Liver (tissue), 9 donors: ENCODE measurements around the gene STC2. TPM values are rescaled to one million over a fixed set of nuclear protein-coding genes. Genes with fewer than 3 reads are reported as not detected.

Experiments
- DNase-seq: peaks from one replicate; pipeline ENCODE4 v3.0.0-alpha.2; 2017; ENCODE audit warnings: low spot score
- H3K27ac ChIP-seq, 2 donors: one replicate each; pipeline ENCODE4 v1.7.0; 2013; ENCODE audit warnings: inconsistent platforms in 2 of 2, low read length in 2 of 2, control low read depth in 1 of 2, low read depth in 1 of 2, mild to moderate bottlenecking in 1 of 2
- H3K27me3 ChIP-seq, 4 donors: one replicate each; pipeline versions ENCODE4 v1.6.1 to v1.7.0; 2013; ENCODE audit warnings: low read length in 3 of 4, inconsistent platforms in 1 of 4, mild to moderate bottlenecking in 1 of 4, moderate library complexity in 1 of 4; ENCODE audit not compliant: control insufficient read depth in 4 of 4, insufficient read depth in 4 of 4
- H3K36me3 ChIP-seq, 4 donors: one replicate each; pipeline versions ENCODE4 v1.6.1 to v1.7.0; 2013; ENCODE audit warnings: low read length in 3 of 4, mild to moderate bottlenecking in 3 of 4, low read depth in 1 of 4, moderate library complexity in 1 of 4; ENCODE audit not compliant: control insufficient read depth in 4 of 4, insufficient read depth in 3 of 4
- H3K4me1 ChIP-seq, 4 donors: one replicate each; pipeline versions ENCODE4 v1.6.1 to v1.7.0; 2013; ENCODE audit warnings: low read length in 3 of 4, mild to moderate bottlenecking in 3 of 4, moderate library complexity in 1 of 4; ENCODE audit not compliant: control insufficient read depth in 4 of 4, insufficient read depth in 4 of 4
- H3K4me3 ChIP-seq, 3 donors: one replicate each; pipeline versions ENCODE4 v1.6.1 to v1.7.0; 2013; ENCODE audit warnings: low read length in 3 of 3, control low read depth in 1 of 3, low read depth in 1 of 3, mild to moderate bottlenecking in 1 of 3
- H3K9ac ChIP-seq, 2 donors: one replicate each; pipeline ENCODE4 v1.7.0; 2013; ENCODE audit warnings: low read length in 2 of 2, mild to moderate bottlenecking in 2 of 2, moderate library complexity in 2 of 2, control low read depth in 1 of 2, low read depth in 1 of 2
- H3K9me3 ChIP-seq, 4 donors: one replicate each; pipeline versions ENCODE4 v1.6.1 to v1.7.0; 2013; ENCODE audit warnings: low read length in 3 of 4; ENCODE audit not compliant: control insufficient read depth in 4 of 4
- CTCF ChIP-seq: fragments of 150-350 bp; IDR thresholded peaks from 2 replicates; pipeline ENCODE4 v1.5.1; 2017; ENCODE audit warnings: improper control_type of control experiment, low read depth, low read length; ENCODE audit not compliant: missing input control
- FOXA1 ChIP-seq: IDR thresholded peaks from 2 replicates; pipeline ENCODE4 v1.6.1; 2016; ENCODE audit warnings: antibody characterized with exemption
- GABPA ChIP-seq, 2 donors: IDR thresholded peaks in 1 of 2; conservative IDR thresholded peaks in 1 of 2; 2 replicates each; pipeline ENCODE4 v1.6.1; 2016; ENCODE audit warnings: antibody characterized with exemption in 2 of 2, mild to moderate bottlenecking in 1 of 2, moderate library complexity in 1 of 2
- HNF4A ChIP-seq, 2 donors: conservative IDR thresholded peaks; 2 replicates each; pipeline ENCODE4 v1.6.1; 2016; ENCODE audit warnings: antibody characterized with exemption in 2 of 2, mild to moderate bottlenecking in 2 of 2
- HNF4G ChIP-seq: IDR thresholded peaks from 2 replicates; pipeline ENCODE4 v1.6.1; 2016; ENCODE audit warnings: antibody characterized with exemption
- JUND ChIP-seq, 2 donors: IDR thresholded peaks; 2 replicates each; pipeline ENCODE4 v1.6.1; 2016; ENCODE audit warnings: antibody characterized with exemption in 2 of 2
- NR2F2 ChIP-seq: IDR thresholded peaks from 2 replicates; pipeline ENCODE4 v1.6.1; 2016; ENCODE audit warnings: antibody characterized with exemption
- ZBTB33 ChIP-seq: IDR thresholded peaks from 2 replicates; pipeline ENCODE4 v1.6.1; 2016; ENCODE audit warnings: antibody characterized with exemption
- WGBS: extraction: QIAGEN DNeasy Blood & Tissue Kit; methylation state at CpG from one replicate; pipeline ENCODE4 v1.1.7; 2013; 5-methylcytosine and 5-hydroxymethylcytosine counted together
- polyA plus RNA-seq, 2 donors: library from polyadenylated mRNA; stranded (reverse) in 1 of 2; unstranded in 1 of 2; fragments of 200-250 nt in 1 of 2; fragments of >200 nt in 1 of 2; fragmentation: Nextera tagmentation in 1 of 2; extraction: Ambion mirVana in 1 of 2; gene quantifications; one replicate each; pipeline versions ENCODE4 v1.2.1 to v1.2.3, GENCODE V29; 2013 to 2015
- total RNA-seq, 2 donors: library from RNA; depleted of rRNA; stranded (reverse); fragments of >200 nt; gene quantifications; one replicate each; pipeline ENCODE4 v1.2.3, GENCODE V29; 2014
- TF ChIP-seq, protein P1 (sequence below): IDR thresholded peaks from 2 replicates; pipeline ENCODE4 v1.6.1; 2016; ENCODE audit warnings: antibody characterized with exemption
- TF ChIP-seq, protein P2 (sequence below): IDR thresholded peaks from 2 replicates; pipeline ENCODE4 v1.6.1; 2016; ENCODE audit warnings: antibody characterized with exemption
- donor health status: healthy.
- donor health status: healthy.
- donor health status: healthy.
- donor health status: healthy.
- donor health status: healthy.

The STC2 gene
- total and polyA plus RNA-seq, 4 donors, result 0.04 to 0.18 (median 0.17) TPM; not detected in 1

- Histone ChIP-seq H3K27ac (no peak overlapping the region), H3K4me1 (peaks cover 2 to 11% (median 10%) of the 10 kb centered on the region in 4 donors), H3K27me3 (no peaks in the 10 kb centered on the region), H3K36me3 (no peaks in the 10 kb centered on the region), H3K4me3 (no peak overlapping the region), H3K9me3 (no peaks in the 10 kb centered on the region), H3K9ac (no peak overlapping the region)
- no peak for DNase-seq
- WGBS, result 46% methylated on average over 21 of the region's 21 CpGs
- TF ChIP-seq, protein P1, sequence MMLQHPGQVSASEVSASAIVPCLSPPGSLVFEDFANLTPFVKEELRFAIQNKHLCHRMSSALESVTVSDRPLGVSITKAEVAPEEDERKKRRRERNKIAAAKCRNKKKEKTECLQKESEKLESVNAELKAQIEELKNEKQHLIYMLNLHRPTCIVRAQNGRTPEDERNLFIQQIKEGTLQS, result no peak
- TF ChIP-seq FOXA1, result no peak
- TF ChIP-seq ZBTB33, result no peak
- TF ChIP-seq GABPA (IDR thresholded peaks at IDR 0.05 in 1 of 2, conservative IDR thresholded peaks at IDR 0.05 in 1 of 2), result no peak
- TF ChIP-seq HNF4A (conservative IDR thresholded peaks at IDR 0.05), result no peak
- TF ChIP-seq, protein P2, sequence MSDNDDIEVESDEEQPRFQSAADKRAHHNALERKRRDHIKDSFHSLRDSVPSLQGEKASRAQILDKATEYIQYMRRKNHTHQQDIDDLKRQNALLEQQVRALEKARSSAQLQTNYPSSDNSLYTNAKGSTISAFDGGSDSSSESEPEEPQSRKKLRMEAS, result no peak
- no peak for TF ChIP-seq JUND (IDR thresholded peaks at IDR 0.05)
- TF ChIP-seq NR2F2, result no peak
- no peak for TF ChIP-seq CTCF
- TF ChIP-seq HNF4G, result no peak
Observed at GRCh38 chr5:173315495-173316338, 12.5 kb downstream of the STC2 start.

DNA sequence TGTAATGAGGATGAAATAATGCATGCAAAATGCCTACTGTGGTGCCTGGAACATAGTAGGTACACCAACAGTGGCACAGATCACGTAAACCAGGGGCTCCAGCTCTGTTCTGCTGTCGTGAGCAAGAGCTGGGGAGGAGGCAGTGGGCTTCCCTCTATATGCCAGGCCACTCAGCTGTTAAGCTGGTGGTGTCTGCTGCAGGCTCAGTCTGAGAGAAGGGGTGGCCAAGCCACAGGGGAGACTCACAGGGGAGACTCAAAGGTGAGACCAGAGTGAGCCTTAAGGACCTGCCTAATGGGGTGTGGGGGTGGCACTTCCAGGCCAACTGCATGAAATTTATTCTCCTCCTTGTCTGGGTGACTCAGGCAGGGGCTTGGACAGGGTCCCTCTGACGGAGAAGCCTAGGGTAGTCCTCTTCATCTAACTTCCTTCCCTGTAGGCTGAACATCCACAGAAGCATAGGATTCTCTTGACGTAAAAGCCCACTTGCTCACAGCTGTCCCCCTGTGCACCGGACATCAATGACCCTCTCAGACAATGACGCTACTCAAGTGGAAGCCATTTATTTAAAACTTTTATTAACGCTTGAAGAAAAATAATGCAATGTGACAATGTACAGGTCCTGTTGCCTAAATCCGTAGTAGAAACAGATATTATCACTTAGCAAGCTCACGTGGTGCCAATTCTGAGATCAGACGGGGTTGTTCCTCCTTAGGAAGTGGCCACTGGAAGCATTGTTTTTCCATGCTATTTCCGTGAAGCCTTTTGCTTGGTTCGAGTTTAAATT lies 13.9 kb downstream of the STC2 start:
- DNase-seq, result no peak
- WGBS, result 85% methylated on average over 12 of the region's 12 CpGs
- Histone ChIP-seq H3K4me1 (no peaks in the 10 kb centered on the region), H3K27me3 (no peaks in the 10 kb centered on the region), H3K9ac (no peak overlapping the region), H3K9me3 (no peaks in the 10 kb centered on the region), H3K27ac (no peak overlapping the region), H3K36me3 (no peaks in the 10 kb centered on the region), H3K4me3 (no peak overlapping the region)
- TF ChIP-seq HNF4A (conservative IDR thresholded peaks at IDR 0.05) (no peak), CTCF (no peak)
